HG03064 (cell line): Measurements from ENCODE around the gene PSMA5.

Experiments
- ATAC-seq: cut with Tn5 transposase; IDR thresholded peaks from one replicate; pipeline ENCODE4 v1.9.1; 2021; ENCODE audit warnings: low read depth; ENCODE audit not compliant: unreplicated experiment

The PSMA5 gene

DNA sequence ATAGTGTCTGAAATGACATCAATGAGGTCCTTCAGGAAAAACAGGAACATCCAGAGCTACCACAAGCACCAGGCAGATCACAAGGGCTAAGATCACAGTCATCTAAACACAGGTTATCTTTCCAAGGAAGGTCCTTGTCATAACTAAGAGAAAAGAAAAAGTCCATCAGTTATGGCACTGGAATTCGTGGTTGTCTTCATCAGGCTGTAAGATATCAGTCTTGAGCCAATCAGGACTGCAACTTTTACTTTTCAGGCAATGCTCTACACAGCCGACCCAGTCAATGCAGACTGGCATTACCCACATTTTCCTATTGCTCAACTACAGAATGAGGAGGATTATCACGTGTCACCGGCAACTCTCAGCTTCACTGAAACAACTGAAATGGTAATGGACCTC, 54.9 kb downstream of the PSMA5 start:
- ATAC-seq, result no peak

DNA sequence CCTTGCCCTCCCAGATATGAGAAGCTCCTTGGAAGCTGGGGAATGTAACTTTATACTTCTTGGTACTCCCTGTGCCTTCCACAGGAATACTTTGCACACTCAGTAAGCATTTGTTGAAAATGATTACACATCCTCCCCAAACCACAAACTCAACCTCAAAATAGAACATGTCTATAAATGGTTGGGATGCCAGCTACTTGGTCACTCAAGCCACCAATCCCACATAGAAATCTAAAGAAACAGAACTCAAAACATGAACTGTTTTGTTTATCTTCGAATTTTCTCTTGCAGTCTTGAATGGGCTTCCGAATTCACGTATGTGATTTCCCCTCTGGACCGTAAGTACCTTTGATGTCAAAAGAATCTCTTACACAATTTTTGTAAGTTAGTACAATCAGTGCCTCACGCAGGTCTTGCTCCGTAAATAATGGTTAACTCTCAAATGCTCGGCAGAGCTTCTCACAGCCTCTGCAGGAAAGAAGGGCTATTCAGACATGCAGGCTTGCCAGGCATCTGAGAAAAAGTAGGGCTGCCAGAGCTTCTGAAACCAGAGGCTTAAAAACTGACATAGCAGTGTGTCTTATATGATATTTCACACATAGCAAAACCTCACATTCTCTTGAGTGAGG, 55.4 kb downstream of the PSMA5 start:
- no peak for ATAC-seq

DNA sequence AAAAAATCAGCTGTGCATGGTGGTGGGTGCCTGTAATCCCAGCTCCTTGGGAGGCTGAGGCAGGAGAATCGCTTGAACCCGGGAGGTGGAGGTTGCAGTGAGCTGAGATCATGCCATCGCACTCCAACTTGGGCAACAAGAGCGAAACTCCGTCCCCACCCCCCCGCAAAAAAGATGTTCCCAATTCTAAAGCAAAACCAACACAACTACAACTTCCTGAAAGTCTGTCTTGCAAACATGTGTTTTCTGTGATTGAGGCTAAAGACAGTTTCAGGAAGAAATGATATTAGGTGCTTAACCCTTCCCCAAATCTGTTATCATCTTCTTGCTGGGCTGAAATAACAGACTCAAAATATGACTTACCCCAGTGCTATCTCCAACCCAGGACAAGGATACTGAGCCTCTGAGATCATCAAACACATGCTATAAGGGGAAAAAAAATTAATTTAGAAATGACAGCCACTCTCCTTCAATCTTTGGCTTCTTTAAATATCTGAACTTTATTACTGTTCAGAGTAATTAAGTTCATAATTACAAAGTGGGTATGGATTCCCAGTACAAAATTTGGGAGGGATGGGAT, 57.0 kb downstream of the PSMA5 start:
- no peak for ATAC-seq

DNA sequence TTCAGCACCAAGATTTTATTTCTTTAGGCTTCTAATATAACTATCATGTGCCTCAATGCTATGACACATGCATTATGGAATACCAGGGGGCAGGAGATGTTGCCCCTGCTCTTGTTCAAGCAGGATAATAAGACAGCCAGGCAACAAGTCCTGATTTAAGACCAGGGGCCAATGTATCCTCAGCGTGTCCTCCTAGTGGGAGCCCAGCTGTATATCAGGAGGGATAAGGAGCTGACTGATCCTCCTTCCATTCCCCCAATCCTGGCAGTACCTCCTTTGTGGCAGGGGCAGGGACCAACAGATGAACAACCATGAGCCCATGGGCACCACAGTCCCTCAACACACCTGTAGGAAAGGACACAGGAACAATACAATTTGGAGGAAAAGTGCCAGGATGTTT, 57.8 kb downstream of the PSMA5 start:
- ATAC-seq, result no peak

DNA sequence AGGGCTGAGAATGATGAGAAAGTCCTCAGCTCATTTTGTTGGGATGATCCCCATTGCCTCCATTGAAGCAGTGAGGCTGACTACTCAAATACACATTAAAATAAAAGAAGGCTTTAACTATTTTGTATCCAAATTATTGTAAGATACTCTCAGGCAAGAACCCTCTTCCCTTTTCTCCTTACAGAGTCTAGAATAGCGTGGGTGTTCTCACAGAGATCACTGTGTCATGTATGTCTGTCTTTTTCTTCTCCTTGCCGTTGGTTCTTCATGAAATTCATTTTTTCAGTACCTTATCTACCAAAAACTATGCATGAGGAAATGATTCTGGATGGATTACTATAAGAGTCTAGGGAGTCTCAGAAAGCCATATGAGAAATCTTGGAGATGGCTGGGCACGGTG, 58.6 kb downstream of the PSMA5 start:
- no peak for ATAC-seq

DNA sequence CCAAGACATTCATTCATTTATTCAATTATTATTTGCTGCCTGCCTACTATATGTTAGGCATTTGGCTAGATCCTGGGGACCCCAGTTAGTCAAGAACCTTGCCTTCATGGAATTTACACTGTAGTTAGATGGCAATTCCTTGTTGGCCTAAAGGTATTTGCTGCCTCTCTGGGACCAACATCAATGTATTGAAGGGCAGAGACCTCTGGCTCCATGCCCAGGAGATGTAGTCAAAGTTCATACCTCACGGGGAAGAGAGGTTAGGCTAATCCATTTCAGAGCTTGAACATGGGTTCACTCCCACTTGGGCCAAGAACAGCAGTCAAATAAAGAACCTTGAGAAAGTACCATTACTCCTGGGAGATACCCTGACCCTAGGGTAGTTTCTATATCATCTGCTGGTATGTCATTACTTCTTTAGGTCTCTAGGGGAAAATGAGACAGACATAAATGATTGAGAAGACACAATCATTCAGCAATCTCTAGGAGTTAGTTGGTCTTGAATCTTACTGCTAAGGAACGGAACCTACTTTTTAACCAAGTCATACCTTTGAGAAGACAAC, 60.5 kb downstream of the PSMA5 start:
- no peak for ATAC-seq

DNA sequence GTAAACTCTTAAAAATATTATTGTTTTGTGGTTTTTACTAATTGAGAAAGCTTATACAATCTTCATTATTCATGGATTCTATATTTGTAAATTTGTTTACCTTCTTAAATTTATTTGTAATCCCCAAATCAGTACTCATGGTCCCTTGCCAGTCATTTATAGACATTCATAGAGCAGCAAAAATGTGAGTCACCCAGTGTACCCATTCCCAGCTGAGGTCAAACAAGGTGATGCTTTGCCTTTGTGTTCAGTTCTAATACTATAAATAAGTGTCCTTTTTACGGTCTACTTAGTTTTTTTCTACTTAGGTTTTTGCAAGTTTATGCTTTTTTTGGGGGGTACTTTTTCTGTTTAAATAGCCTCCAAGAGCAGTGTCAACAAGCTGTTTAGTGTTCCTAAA, 64.6 kb downstream of the PSMA5 start:
- no peak for ATAC-seq

DNA sequence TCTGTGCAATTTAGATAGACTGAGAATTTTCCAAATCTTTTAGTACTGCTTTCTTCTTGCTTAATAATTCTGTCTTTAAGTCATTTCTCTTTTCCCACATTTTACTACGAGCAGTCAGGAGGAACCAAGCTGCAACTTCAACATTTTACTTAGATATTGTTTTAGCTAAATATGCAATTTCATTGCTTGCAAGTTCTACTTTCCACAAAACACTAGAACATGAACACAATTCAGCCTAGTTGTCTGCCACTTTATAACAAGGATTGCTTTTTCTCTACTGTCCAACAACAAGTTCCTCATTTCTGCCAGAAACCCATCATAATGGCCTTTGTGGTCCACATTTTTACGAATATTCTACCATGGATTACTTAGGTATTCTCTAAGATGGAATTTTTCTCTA, 65.2 kb downstream of the PSMA5 start:
- ATAC-seq, result no peak

DNA sequence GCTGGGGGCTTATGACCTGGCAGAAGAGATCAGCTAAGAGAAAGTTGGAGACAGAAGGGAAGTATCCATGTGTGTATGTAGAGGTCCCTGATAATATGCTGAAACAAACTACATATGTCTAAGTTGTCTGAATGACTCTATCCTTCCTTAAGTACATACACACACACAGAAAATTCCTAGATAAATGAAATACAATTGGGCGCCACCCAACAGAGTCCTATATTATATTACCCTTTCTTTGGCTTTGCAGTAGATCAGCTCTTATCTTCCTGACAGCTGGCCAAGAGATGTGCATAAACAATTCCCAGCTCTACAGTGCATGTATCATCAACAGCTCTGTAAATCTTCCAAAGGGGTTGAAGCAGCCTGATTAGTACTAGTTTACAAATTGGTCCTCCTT, 68.6 kb downstream of the PSMA5 start:
- no peak for ATAC-seq

DNA sequence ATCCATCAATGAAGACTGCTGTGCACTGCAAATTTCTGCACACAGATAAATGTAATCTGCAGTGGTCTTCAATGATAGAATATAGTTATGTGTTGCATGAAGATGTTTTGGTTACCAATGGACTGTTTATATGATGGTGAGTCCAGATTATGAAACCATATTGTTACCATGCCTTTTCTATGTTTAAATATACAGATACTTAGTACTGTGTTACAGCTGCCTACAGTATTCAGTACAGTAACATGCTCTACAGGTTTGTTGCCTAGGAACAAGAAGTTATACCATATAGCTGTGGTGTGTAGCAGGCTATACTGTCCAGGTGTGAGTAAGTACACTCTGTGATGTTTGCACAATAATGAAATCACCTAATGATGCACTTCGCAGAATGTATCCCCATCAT, 69.3 kb downstream of the PSMA5 start:
- no peak for ATAC-seq

DNA sequence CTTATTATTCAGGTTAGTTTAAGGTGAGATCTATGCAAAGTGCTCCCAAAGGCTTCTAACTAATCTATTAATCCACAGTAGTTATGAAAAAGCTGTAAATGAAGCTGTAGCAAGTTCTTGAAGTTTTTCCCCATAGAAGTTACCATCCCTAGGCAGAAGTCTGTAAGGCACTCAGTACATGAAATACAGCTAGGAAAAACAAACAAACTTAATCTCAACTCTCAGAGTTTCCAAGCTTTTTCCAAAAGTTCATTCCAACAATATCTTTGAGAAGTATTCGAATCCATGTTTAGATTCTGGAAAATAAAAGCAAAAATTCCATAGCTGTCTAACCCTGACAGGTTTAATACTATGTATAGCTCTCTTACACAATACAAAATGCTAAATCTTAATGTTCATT, 69.7 kb downstream of the PSMA5 start:
- no peak for ATAC-seq

DNA sequence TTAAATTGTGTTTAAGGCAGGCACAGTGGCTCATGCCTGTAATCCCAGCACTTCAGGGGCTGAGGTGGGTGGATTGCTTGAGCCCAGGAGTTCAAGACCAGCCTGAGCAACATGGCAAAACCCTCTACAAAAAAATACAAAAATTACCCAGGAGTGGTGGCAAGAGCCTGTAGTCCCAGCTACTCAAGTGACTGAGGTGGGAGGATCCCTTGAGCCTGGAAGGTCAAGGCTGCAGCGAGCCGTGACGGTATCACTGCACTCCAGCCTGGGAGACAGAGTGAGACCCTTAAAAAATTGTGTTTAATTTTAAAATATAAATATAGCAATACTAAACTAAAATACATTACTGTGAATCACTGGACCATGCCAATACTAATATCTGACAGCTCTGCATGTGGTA, 71.3 kb downstream of the PSMA5 start:
- ATAC-seq, result no peak

DNA sequence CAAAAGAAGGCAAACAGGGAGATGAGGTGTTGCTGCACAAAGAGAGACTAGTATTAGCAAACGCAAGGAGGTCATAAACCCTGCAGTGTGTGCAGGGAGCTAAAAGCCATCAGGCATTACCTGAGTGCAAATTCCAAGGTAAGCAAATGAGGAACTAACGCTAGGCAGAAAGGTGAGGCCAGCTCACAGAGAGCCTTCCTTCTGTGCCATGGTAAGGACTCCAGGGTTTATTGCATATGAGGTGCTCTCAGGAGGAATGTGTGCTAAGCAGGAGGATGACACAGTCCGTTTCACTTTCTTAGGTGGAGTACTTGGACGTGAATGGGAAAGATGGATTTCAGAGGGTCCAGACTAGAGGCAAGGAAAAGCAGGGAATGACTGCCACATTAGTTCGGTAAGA, 74.8 kb downstream of the PSMA5 start:
- ATAC-seq, result no peak

DNA sequence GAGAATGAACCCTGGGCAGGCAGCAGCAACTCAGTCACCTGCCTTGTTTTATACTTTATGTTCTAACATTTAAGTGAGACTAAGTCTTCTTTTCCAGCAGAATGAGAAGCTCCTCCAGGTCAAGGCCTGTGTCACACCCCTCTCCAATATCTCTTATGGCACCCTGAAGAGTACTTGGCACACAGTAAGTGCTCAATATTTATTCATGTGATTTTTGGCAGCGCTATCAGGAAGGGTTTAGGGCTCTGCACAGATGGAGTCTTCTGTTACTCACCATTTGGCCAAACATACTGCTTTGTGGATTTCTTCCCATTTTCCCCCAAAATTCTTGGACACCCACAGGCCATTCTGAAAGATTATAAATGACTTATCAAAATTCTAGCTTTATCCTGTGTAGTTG, 75.6 kb downstream of the PSMA5 start:
- ATAC-seq, result no peak

DNA sequence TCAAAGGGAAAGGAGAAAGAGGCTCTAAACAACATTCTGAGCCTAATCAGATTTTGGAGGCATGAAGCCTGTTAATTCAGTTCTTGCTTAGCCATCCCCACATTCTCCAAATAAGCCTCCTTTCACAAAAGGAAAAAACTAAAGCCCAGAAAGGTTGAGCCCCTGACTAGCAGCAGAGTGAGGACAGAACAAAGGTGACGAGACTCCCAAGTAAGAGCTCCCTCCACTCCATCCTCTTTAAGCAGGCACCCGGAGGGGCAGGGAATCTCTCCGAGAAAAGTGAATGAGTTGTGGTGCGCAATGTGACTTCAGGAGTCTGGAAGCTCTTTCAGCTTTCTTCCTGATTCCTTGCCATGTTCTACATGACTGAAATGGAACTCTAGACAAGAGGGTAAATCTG, 76.1 kb downstream of the PSMA5 start:
- no peak for ATAC-seq
